GM23338 (cell line): ENCODE measurements around the gene SMTN. TPM values are rescaled to one million over a fixed set of nuclear protein-coding genes. Genes with fewer than 3 reads are reported as not detected.

Experiments used
- ATAC-seq: fragments of 200-7000 bp; cut with Tn5 transposase; 3 replicates; pipeline ENCODE4 v1.9.1; 2020
- DNase-seq: peaks from one replicate; pipeline ENCODE4 v3.0.0-alpha.2; 2015; ENCODE audit warnings: low spot score
- H2AFZ ChIP-seq: fragments of 200-600 bp; sonication (generic); 2 replicates; pipeline ENCODE4 v1.8.0; 2016; ENCODE audit warnings: antibody characterized with exemption, mild to moderate bottlenecking, moderate library complexity
- H3F3A ChIP-seq: fragments of 200-600 bp; sonication (generic); replicated peaks from 2 replicates; pipeline ENCODE4 v1.8.0; 2017; ENCODE audit warnings: antibody characterized with exemption, mixed run types, low read depth
- H3K27ac ChIP-seq: fragments of 200-600 bp; sonication (generic); 2 replicates; pipeline ENCODE4 v1.6.1; 2016; ENCODE audit warnings: low read depth
- H3K27me3 ChIP-seq: fragments of 200-600 bp; sonication (generic); 2 replicates; pipeline ENCODE4 v1.8.0; 2016; ENCODE audit warnings: mild to moderate bottlenecking, mixed run types, moderate library complexity; ENCODE audit not compliant: insufficient read depth
- H3K36me3 ChIP-seq: fragments of 200-600 bp; sonication (generic); 2 replicates; pipeline ENCODE4 v1.8.0; 2016; ENCODE audit warnings: mild to moderate bottlenecking; ENCODE audit not compliant: insufficient read depth
- H3K4me1 ChIP-seq: fragments of 200-600 bp; sonication (generic); 2 replicates; pipeline ENCODE4 v1.8.0; 2016; ENCODE audit warnings: mild to moderate bottlenecking, moderate library complexity; ENCODE audit not compliant: insufficient read depth
- H3K4me2 ChIP-seq: fragments of 200-600 bp; sonication (generic); 2 replicates; pipeline ENCODE4 v1.7.1; 2017; ENCODE audit warnings: mixed run types
- H3K4me3 ChIP-seq: fragments of 200-600 bp; sonication (generic); 2 replicates; pipeline ENCODE4 v1.6.1; 2016; ENCODE audit warnings: mixed run types
- H3K79me2 ChIP-seq: fragments of 200-600 bp; sonication (generic); replicated peaks from 2 replicates; pipeline ENCODE4 v1.8.0; 2017; ENCODE audit warnings: mild to moderate bottlenecking; ENCODE audit not compliant: insufficient read depth
- H3K9me2 ChIP-seq: fragments of 200-600 bp; sonication (generic); 2 replicates; pipeline ENCODE4 v1.8.0; 2017; ENCODE audit not compliant: insufficient read depth
- H4K20me1 ChIP-seq: fragments of 200-600 bp; sonication (generic); replicated peaks from 2 replicates; pipeline ENCODE4 v1.8.0; 2017; ENCODE audit warnings: mild to moderate bottlenecking; ENCODE audit not compliant: insufficient read depth
- H3K27ac Mint-ChIP-seq: 2 replicates; pipeline ENCODE4 v1.8.0; 2020; ENCODE audit warnings: inconsistent platforms, mild to moderate bottlenecking, moderate library complexity, mixed read lengths
- H3K27me3 Mint-ChIP-seq: 3 replicates; pipeline ENCODE4 v1.8.0; 2022; ENCODE audit warnings: low read depth, mild to moderate bottlenecking, moderate library complexity, mixed read lengths, inconsistent platforms; ENCODE audit not compliant: insufficient read depth, poor library complexity
- H3K36me3 Mint-ChIP-seq: 3 replicates; pipeline ENCODE4 v1.8.0; 2021; ENCODE audit warnings: low read depth, mild to moderate bottlenecking, inconsistent platforms, moderate library complexity, mixed read lengths
- H3K4me1 Mint-ChIP-seq: 3 replicates; pipeline ENCODE4 v1.8.0; 2020; ENCODE audit warnings: mild to moderate bottlenecking, inconsistent platforms, mixed read lengths
- H3K4me3 Mint-ChIP-seq: 3 replicates; pipeline ENCODE4 v1.8.0; 2021; ENCODE audit warnings: moderate library complexity, mild to moderate bottlenecking, inconsistent platforms, mixed read lengths
- H3K9me3 Mint-ChIP-seq: 3 replicates; pipeline ENCODE4 v1.8.0; 2020; ENCODE audit warnings: moderate library complexity, mild to moderate bottlenecking, inconsistent platforms, mixed read lengths
- CREB1 ChIP-seq: fragments of 250-450 bp; sonication (Bioruptor Pico); IDR thresholded peaks from 2 replicates; pipeline ENCODE4 v1.5.0; 2020; ENCODE audit warnings: low read depth, mild to moderate bottlenecking, moderate library complexity
- EZH2 ChIP-seq: fragments of 200-600 bp; sonication (generic); IDR thresholded peaks from one replicate; pipeline ENCODE4 v1.8.0; 2017; ENCODE audit warnings: antibody characterized with exemption, mild to moderate bottlenecking, low read depth; ENCODE audit not compliant: unreplicated experiment
- EZH2phosphoT487 ChIP-seq: fragments of 200-600 bp; sonication (generic); IDR thresholded peaks from one replicate; pipeline ENCODE4 v1.8.1; 2018; ENCODE audit warnings: antibody characterized with exemption; ENCODE audit not compliant: unreplicated experiment
- JUNB ChIP-seq: IDR thresholded peaks from one replicate; pipeline ENCODE4 v1.6.1; 2016; ENCODE audit warnings: antibody characterized with exemption; ENCODE audit not compliant: unreplicated experiment
- NANOG ChIP-seq: IDR thresholded peaks from 2 replicates; pipeline ENCODE4 v1.6.1; 2016; ENCODE audit warnings: antibody characterized with exemption, borderline replicate concordance
- POLR2AphosphoS5 ChIP-seq: IDR thresholded peaks from 2 replicates; pipeline ENCODE4 v1.6.1; 2016; ENCODE audit warnings: antibody characterized with exemption, low read depth
- STAT1 ChIP-seq: IDR thresholded peaks from one replicate; pipeline ENCODE4 v1.6.1; 2016; ENCODE audit warnings: antibody characterized with exemption; ENCODE audit not compliant: unreplicated experiment
- ZNF114 ChIP-seq: fragments of 250-450 bp; sonication (Bioruptor Pico); IDR thresholded peaks from 2 replicates; pipeline ENCODE4 v1.5.0; 2020; ENCODE audit warnings: mild to moderate bottlenecking, moderate library complexity
- ZNF331 ChIP-seq: fragments of 250-450 bp; sonication (Bioruptor Pico); IDR thresholded peaks from 2 replicates; pipeline ENCODE4 v1.5.0; 2020; ENCODE audit warnings: low read depth, mild to moderate bottlenecking, moderate library complexity
- polyA plus RNA-seq: library from polyadenylated mRNA; unstranded; fragments of >200 nt; fragmentation: Nextera tagmentation; extraction: Ambion mirVana; gene quantifications from 2 replicates; pipeline ENCODE4 v1.2.1, GENCODE V29; 2016
- total RNA-seq: library from RNA; depleted of rRNA; stranded (reverse); fragments of >200 nt; shearing (Covaris generic); gene quantifications from 2 replicates; pipeline ENCODE4 v1.2.3, GENCODE V29; 2014
- TF ChIP-seq, protein P1 (sequence below): IDR thresholded peaks from 2 replicates; pipeline ENCODE4 v1.6.1; 2016; ENCODE audit warnings: antibody characterized with exemption
- TF ChIP-seq, protein P2 (sequence below): fragments of 250-450 bp; sonication (Bioruptor Pico); IDR thresholded peaks from 2 replicates; pipeline ENCODE4 v1.5.0; 2020; ENCODE audit warnings: mild to moderate bottlenecking, moderate library complexity
- TF ChIP-seq, protein P3 (sequence below), 2 experiments: fragments of 200-600 bp in 1 of 2; sonication (generic) in 1 of 2; conservative IDR thresholded peaks; 2 replicates each; pipeline versions ENCODE4 v1.5.1 to v1.6.1; 2016 to 2017; ENCODE audit warnings: antibody characterized with exemption in 2 of 2, low read depth in 2 of 2, mild to moderate bottlenecking in 2 of 2, moderate library complexity in 1 of 2
- TF ChIP-seq, protein P4 (sequence below): IDR thresholded peaks from one replicate; pipeline ENCODE4 v1.6.1; 2018; ENCODE audit warnings: antibody characterized with exemption; ENCODE audit not compliant: unreplicated experiment

Gene SMTN
- total and polyA plus RNA-seq, 2 experiments from 2014 or later, result 27.4 to 32.2 TPM

DNA sequence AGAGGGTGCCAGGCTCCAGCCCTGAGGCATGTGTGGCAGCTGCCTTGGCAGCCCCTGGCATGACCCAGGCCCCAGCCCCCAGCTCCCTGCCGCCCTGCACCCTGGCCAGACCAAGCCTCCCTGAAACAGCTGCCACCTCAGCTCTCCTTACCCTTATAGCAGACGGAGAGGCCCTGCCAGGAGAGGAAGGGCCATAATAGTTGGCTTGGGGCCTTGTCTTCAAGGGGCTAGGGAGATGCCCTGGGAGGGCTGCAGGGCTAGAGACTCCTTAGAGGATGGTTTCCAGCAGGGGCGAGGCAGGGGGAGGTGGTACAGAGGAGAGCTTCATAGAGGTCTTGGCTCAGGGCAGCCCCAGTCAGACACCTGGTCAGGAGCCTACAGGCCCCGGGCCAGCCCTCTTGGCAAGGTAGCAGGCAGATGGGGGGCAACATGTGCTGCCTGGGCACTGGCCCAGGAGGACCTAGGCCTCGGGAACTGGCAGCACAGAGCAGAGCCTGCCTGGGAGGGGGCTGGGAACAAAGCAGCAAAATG, 13.0 kb downstream of the SMTN start:
- H3K36me3 ChIP-seq, result no peaks in the 10 kb centered on the region
- peaks cover 14% of the 10 kb centered on the region for H3K4me1 Mint-ChIP-seq
- no peaks in the 10 kb centered on the region for H3K9me3 Mint-ChIP-seq
- H3K4me3 ChIP-seq, result no peak overlapping the region
- no peak overlapping the region for H3K27ac Mint-ChIP-seq
- no peak overlapping the region for H3K27ac ChIP-seq
- TF ChIP-seq CREB1 (no peak), EZH2 (no peak), NANOG (no peak), ZNF114 (no peak), POLR2AphosphoS5 (no peak), EZH2phosphoT487 (no peak), STAT1 (no peak), JUNB (no peak), ZNF331 (no peak)
- TF ChIP-seq, protein P1, sequence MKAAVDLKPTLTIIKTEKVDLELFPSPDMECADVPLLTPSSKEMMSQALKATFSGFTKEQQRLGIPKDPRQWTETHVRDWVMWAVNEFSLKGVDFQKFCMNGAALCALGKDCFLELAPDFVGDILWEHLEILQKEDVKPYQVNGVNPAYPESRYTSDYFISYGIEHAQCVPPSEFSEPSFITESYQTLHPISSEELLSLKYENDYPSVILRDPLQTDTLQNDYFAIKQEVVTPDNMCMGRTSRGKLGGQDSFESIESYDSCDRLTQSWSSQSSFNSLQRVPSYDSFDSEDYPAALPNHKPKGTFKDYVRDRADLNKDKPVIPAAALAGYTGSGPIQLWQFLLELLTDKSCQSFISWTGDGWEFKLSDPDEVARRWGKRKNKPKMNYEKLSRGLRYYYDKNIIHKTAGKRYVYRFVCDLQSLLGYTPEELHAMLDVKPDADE, result no peak
- TF ChIP-seq, protein P2, sequence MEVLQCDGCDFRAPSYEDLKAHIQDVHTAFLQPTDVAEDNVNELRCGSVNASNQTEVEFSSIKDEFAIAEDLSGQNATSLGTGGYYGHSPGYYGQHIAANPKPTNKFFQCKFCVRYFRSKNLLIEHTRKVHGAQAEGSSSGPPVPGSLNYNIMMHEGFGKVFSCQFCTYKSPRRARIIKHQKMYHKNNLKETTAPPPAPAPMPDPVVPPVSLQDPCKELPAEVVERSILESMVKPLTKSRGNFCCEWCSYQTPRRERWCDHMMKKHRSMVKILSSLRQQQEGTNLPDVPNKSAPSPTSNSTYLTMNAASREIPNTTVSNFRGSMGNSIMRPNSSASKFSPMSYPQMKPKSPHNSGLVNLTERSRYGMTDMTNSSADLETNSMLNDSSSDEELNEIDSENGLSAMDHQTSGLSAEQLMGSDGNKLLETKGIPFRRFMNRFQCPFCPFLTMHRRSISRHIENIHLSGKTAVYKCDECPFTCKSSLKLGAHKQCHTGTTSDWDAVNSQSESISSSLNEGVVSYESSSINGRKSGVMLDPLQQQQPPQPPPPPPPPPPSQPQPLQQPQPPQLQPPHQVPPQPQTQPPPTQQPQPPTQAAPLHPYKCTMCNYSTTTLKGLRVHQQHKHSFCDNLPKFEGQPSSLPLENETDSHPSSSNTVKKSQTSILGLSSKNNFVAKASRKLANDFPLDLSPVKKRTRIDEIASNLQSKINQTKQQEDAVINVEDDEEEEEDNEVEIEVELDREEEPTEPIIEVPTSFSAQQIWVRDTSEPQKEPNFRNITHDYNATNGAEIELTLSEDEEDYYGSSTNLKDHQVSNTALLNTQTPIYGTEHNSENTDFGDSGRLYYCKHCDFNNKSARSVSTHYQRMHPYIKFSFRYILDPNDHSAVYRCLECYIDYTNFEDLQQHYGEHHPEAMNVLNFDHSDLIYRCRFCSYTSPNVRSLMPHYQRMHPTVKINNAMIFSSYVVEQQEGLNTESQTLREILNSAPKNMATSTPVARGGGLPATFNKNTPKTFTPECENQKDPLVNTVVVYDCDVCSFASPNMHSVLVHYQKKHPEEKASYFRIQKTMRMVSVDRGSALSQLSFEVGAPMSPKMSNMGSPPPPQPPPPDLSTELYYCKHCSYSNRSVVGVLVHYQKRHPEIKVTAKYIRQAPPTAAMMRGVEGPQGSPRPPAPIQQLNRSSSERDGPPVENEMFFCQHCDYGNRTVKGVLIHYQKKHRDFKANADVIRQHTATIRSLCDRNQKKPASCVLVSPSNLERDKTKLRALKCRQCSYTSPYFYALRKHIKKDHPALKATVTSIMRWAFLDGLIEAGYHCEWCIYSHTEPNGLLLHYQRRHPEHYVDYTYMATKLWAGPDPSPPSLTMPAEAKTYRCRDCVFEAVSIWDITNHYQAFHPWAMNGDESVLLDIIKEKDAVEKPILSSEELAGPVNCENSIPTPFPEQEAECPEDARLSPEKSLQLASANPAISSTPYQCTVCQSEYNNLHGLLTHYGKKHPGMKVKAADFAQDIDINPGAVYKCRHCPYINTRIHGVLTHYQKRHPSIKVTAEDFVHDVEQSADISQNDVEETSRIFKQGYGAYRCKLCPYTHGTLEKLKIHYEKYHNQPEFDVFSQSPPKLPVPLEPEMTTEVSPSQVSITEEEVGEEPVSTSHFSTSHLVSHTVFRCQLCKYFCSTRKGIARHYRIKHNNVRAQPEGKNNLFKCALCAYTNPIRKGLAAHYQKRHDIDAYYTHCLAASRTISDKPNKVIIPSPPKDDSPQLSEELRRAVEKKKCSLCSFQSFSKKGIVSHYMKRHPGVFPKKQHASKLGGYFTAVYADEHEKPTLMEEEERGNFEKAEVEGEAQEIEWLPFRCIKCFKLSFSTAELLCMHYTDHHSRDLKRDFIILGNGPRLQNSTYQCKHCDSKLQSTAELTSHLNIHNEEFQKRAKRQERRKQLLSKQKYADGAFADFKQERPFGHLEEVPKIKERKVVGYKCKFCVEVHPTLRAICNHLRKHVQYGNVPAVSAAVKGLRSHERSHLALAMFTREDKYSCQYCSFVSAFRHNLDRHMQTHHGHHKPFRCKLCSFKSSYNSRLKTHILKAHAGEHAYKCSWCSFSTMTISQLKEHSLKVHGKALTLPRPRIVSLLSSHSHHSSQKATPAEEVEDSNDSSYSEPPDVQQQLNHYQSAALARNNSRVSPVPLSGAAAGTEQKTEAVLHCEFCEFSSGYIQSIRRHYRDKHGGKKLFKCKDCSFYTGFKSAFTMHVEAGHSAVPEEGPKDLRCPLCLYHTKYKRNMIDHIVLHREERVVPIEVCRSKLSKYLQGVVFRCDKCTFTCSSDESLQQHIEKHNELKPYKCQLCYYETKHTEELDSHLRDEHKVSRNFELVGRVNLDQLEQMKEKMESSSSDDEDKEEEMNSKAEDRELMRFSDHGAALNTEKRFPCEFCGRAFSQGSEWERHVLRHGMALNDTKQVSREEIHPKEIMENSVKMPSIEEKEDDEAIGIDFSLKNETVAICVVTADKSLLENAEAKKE (CRISPR knock-in tag), result no peak
- TF ChIP-seq, protein P3, sequence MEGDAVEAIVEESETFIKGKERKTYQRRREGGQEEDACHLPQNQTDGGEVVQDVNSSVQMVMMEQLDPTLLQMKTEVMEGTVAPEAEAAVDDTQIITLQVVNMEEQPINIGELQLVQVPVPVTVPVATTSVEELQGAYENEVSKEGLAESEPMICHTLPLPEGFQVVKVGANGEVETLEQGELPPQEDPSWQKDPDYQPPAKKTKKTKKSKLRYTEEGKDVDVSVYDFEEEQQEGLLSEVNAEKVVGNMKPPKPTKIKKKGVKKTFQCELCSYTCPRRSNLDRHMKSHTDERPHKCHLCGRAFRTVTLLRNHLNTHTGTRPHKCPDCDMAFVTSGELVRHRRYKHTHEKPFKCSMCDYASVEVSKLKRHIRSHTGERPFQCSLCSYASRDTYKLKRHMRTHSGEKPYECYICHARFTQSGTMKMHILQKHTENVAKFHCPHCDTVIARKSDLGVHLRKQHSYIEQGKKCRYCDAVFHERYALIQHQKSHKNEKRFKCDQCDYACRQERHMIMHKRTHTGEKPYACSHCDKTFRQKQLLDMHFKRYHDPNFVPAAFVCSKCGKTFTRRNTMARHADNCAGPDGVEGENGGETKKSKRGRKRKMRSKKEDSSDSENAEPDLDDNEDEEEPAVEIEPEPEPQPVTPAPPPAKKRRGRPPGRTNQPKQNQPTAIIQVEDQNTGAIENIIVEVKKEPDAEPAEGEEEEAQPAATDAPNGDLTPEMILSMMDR (conservative IDR thresholded peaks at IDR 0.05; ENCODE audit: low read depth in 2 of 2), result no peak
- TF ChIP-seq, protein P4, sequence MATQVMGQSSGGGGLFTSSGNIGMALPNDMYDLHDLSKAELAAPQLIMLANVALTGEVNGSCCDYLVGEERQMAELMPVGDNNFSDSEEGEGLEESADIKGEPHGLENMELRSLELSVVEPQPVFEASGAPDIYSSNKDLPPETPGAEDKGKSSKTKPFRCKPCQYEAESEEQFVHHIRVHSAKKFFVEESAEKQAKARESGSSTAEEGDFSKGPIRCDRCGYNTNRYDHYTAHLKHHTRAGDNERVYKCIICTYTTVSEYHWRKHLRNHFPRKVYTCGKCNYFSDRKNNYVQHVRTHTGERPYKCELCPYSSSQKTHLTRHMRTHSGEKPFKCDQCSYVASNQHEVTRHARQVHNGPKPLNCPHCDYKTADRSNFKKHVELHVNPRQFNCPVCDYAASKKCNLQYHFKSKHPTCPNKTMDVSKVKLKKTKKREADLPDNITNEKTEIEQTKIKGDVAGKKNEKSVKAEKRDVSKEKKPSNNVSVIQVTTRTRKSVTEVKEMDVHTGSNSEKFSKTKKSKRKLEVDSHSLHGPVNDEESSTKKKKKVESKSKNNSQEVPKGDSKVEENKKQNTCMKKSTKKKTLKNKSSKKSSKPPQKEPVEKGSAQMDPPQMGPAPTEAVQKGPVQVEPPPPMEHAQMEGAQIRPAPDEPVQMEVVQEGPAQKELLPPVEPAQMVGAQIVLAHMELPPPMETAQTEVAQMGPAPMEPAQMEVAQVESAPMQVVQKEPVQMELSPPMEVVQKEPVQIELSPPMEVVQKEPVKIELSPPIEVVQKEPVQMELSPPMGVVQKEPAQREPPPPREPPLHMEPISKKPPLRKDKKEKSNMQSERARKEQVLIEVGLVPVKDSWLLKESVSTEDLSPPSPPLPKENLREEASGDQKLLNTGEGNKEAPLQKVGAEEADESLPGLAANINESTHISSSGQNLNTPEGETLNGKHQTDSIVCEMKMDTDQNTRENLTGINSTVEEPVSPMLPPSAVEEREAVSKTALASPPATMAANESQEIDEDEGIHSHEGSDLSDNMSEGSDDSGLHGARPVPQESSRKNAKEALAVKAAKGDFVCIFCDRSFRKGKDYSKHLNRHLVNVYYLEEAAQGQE, result no peak
- no peak for ATAC-seq
- no peaks in the 10 kb centered on the region for H3K79me2 ChIP-seq
- peaks cover 10% of the 10 kb centered on the region for H3K4me1 ChIP-seq
- no peak overlapping the region for H3K4me2 ChIP-seq
- H3K27me3 ChIP-seq, result no peaks in the 10 kb centered on the region
- H2AFZ ChIP-seq, result no peak overlapping the region
- H3K4me3 Mint-ChIP-seq, result no peak overlapping the region
- H3F3A ChIP-seq, result 0 out of 2 replicates have a peak, but pooled peaks cover 6% of the 10 kb centered on the region
- no peaks in the 10 kb centered on the region; the same call in 2 of the 3 replicates for H3K36me3 Mint-ChIP-seq
- no peaks in the 10 kb centered on the region for H3K9me2 ChIP-seq
- DNase-seq, result no peak
- peaks cover 16% of the 10 kb centered on the region for H3K27me3 Mint-ChIP-seq
- H4K20me1 ChIP-seq, result no peaks in the 10 kb centered on the region
